GM20000 (cell line): Measurements from ENCODE around the gene MRPS23.
A peak's percentile ranks its signal among the peaks of the same experiment; 100 is the strongest.

Source experiments
- DNase-seq: peaks from one replicate; pipeline ENCODE4 v3.0.0; 2012; ENCODE audit warnings: low spot score
- TF ChIP-seq, protein P1 (sequence below): IDR thresholded peaks from 2 replicates; pipeline ENCODE4 v1.5.1; 2012; ENCODE audit warnings: mild to moderate bottlenecking, control low read depth; ENCODE audit errors: extremely low read depth, missing control alignments

The MRPS23 gene

DNA sequence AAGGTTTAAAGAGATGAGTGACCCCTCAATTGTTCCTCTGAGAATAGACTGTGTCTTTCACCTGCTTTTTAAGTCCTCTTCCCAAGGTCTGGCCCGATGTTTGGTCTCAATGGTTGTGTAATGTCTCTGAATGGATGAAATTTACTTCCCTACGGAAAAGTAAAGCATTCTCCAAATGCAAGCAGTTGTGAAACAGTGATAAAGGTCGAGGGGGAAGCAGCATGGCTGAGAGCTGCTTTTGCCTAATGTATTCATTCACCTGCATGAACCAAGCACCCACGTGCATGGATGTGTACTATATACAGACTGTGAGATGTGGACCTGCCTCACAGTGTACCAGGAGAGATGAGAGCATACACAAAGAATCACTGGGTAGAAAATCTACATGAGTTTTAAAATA, 11.4 kb downstream of the MRPS23 start:
- DNase-seq: no peak
- TF ChIP-seq, protein P1, sequence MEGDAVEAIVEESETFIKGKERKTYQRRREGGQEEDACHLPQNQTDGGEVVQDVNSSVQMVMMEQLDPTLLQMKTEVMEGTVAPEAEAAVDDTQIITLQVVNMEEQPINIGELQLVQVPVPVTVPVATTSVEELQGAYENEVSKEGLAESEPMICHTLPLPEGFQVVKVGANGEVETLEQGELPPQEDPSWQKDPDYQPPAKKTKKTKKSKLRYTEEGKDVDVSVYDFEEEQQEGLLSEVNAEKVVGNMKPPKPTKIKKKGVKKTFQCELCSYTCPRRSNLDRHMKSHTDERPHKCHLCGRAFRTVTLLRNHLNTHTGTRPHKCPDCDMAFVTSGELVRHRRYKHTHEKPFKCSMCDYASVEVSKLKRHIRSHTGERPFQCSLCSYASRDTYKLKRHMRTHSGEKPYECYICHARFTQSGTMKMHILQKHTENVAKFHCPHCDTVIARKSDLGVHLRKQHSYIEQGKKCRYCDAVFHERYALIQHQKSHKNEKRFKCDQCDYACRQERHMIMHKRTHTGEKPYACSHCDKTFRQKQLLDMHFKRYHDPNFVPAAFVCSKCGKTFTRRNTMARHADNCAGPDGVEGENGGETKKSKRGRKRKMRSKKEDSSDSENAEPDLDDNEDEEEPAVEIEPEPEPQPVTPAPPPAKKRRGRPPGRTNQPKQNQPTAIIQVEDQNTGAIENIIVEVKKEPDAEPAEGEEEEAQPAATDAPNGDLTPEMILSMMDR: no peak

DNA sequence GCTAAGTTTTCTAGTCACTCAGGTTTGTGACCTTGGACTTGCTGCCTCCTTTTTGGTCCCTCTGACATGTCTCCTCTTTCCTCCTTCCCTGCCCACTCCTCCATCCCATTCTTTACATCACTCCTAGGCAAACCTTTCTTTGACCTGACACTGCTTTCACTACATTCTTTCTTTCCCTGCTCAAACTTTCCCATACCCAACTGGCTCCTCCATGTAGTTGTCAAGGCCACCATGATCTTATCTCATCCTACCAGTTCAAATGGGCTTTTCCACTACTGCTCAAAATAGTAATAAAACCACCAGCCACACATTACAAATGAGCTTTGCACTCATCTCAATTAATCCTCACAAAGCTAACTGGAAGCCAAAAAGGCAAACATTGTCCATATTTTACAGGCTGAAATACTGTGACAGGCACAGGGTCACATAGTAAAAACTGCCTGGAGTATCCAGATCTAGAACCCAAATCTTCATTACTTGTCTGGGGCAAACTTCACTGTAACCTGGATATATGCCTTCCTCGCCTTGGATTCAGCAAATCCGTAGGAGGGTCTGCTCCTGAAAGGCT, 14.4 kb downstream of the MRPS23 start:
- TF ChIP-seq, protein P1: no peak
- DNase-seq: no peak

DNA sequence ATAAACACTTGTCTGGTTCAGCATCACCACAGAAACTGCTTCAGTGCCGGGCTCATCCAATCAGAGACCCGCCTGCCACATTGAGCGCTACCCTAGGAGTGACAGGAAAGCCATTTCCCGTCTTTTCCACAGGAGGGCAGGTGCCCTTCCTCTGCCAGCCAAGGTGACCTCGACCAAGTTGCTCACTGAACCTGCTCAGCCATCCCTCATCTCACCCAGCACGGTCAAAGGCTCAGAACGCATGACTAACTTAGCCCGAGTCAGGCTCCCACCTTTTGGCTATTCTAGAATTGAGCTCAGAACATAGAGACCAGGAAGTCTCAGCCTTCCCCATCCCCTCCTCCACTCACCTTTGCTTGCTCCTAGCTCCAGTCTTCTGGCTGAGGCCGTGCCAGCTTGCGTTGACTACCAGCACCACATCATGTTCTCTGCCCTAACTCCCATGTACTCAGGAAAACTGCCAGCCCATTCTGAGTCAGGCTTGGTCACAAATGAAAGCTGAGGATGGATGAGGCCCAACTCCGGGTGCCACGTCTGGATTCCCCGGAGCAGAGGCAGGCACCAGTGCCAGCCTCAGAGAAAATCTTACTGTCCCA, 15.6 kb downstream of the MRPS23 start:
- TF ChIP-seq, protein P1: no peak
- DNase-seq: no peak

DNA sequence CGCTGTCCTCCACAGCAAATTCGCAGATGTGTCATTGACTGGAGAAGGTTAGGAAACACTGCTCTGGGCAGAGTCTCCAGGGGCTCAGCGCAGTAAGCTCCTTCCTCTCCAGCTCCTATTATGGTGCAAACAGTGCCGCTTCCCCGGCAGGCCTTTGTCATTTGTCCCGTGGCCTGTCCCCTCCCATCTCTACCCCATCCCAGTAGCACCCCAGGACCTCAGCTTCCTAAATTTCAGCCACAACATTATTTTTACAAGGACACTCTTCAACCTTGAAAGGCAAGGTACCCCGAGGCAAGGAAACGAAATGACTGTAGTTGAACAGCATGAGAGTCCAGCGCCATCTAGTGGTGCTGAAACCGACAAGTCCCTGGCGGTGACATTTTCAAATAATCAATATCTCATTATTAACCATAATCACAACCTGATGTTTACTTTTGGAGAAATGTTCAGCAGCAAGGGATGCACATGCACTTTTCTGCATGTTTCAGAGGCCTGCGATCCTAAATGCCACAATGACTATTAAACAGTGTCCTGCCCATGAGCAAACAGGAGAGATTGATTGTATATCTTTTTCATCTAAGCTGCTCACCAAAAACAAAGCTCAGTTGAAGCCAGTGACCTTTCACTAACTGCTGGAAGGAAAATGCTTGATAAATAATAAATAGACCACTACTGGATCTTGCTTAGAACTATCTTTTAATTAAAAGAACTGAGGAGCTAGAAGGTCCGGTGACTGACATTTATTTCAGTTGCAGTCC, 16.5 kb downstream of the MRPS23 start:
- TF ChIP-seq, protein P1: peak; percentile 91
- DNase-seq: peak; percentile 69

DNA sequence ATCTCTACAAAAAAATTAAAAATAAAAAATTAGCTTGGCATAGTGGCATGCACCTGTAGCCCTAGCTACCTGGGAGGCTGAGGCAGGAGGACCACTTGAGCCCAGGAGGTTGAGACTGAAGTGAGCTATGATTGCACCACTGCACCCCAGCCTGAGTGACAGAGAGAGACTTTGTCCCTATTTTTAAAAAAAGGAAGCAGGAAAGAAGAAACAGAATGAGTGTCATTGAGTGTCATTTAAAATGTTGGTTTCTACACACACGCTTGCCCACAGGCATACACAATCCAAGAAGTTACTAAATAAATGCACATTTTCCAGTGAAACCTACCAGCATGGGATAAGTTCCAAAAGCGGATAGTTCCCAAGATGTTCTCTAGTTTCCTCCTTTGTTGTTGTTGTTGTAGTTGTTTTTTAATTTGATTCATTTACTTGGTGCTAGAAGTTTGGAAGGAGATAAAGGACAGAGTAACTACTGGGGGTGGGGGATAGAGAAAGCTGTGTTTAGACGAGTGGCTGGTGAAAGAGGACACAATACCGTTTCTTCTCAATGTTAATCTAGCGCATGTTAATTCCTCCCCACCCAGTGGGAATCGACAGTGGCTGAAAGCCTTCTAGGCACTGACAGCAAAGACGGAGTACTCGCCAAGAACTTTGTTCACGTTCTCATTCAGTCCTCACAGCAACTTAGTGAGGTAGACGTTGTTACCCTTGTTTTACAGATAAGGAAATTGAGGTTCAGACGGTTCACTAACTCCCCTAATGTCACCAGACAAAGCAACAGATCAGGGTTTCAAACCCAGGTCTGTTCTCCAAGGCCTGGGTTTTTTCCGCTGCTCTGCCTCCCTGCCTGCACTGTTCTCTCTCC, 17.3 kb downstream of the MRPS23 start:
- no peak for DNase-seq
- TF ChIP-seq, protein P1: no peak

DNA sequence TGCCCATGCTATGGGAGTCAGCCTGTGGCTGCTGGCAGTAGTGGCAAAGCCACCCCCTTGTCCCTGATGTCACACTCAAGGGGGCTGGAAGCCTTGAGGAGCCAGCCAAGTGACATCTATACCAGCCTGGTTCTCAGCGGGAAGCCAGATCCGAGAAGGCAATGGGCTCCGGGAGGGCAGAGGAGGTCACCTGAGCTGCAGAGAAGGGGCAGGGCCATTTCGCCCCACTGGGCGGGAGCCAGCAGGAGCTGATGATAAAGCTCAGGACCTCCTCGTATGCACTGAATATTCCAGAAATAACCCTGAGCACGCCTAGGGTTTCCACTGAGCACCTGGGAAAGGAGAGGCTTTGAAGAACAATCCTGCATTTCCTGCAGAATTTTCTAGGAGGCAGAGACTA, 19.0 kb downstream of the MRPS23 start:
- TF ChIP-seq, protein P1: no peak
- DNase-seq: no peak
